ENCODE measurements around the gene UPF2. TPM values are rescaled to one million over a fixed set of nuclear protein-coding genes. Genes with fewer than 3 reads are reported as not detected.

UPF2 gene
- polyA plus RNA-seq, 2 donors, result 7.7 to 9.3 TPM

GRCh38 chr10:11950325-11951018 lies 92.1 kb downstream of the UPF2 start:
- Histone ChIP-seq H3K9me3 (ENCODE audit: control insufficient read depth in 2 of 2, insufficient read depth in 1 of 2, low read depth in 1 of 2, low read length in 1 of 2) (no peaks in the 10 kb centered on the region), H3K27ac (ENCODE audit: low read depth in 2 of 2, low read length in 1 of 2) (no peak overlapping the region), H3K4me1 (ENCODE audit: control insufficient read depth in 2 of 2, insufficient read depth in 2 of 2, low read length in 1 of 2) (no peaks in the 10 kb centered on the region), H3K4me3 (ENCODE audit: low read depth in 1 of 2, low read length in 2 of 2) (no peak overlapping the region), H3K36me3 (ENCODE audit: control insufficient read depth in 2 of 2, insufficient read depth in 2 of 2, low read length in 1 of 2) (peaks cover 0 to 2% of the 10 kb centered on the region in 2 donors), H3K27me3 (ENCODE audit: control insufficient read depth in 1 of 2, insufficient read depth in 2 of 2, low read length in 2 of 2) (no peaks in the 10 kb centered on the region)
- WGBS, 2 donors, result 90 to 93% methylated on average over 9 of the region's 9 CpGs

- no peaks in the 10 kb centered on the region for H3K9me3 ChIP-seq (ENCODE audit: control insufficient read depth in 2 of 2, insufficient read depth in 1 of 2, low read depth in 1 of 2, low read length in 1 of 2)
- H3K36me3 ChIP-seq (ENCODE audit: control insufficient read depth in 2 of 2, insufficient read depth in 2 of 2, low read length in 1 of 2), result peaks cover 0 to 2% of the 10 kb centered on the region in 2 donors
- H3K27ac ChIP-seq (ENCODE audit: low read depth in 2 of 2, low read length in 1 of 2), result no peak overlapping the region
- 92% methylated on average over 2 of the region's 2 CpGs for WGBS, 2 donors
- H3K4me1 ChIP-seq (ENCODE audit: control insufficient read depth in 2 of 2, insufficient read depth in 2 of 2, low read length in 1 of 2), result no peaks in the 10 kb centered on the region
- no peaks in the 10 kb centered on the region for H3K27me3 ChIP-seq (ENCODE audit: control insufficient read depth in 1 of 2, insufficient read depth in 2 of 2, low read length in 2 of 2)
- H3K4me3 ChIP-seq (ENCODE audit: low read depth in 1 of 2, low read length in 2 of 2), result no peak overlapping the region
Observed at GRCh38 chr10:11949152-11949551, 93.5 kb downstream of the UPF2 start.

GRCh38 chr10:11946652-11947051 lies 96.0 kb downstream of the UPF2 start:
- H3K9me3 ChIP-seq (ENCODE audit: control insufficient read depth in 2 of 2, insufficient read depth in 1 of 2, low read depth in 1 of 2, low read length in 1 of 2), result no peaks in the 10 kb centered on the region
- WGBS, 2 donors, result 95% methylated on average over 8 of the region's 8 CpGs
- H3K36me3 ChIP-seq (ENCODE audit: control insufficient read depth in 2 of 2, insufficient read depth in 2 of 2, low read length in 1 of 2), result peaks cover 0 to 2% of the 10 kb centered on the region in 2 donors
- no peak overlapping the region for H3K27ac ChIP-seq (ENCODE audit: low read depth in 2 of 2, low read length in 1 of 2)
- H3K4me3 ChIP-seq (ENCODE audit: low read depth in 1 of 2, low read length in 2 of 2), result no peak overlapping the region
- no peaks in the 10 kb centered on the region for H3K4me1 ChIP-seq (ENCODE audit: control insufficient read depth in 2 of 2, insufficient read depth in 2 of 2, low read length in 1 of 2)
- H3K27me3 ChIP-seq (ENCODE audit: control insufficient read depth in 1 of 2, insufficient read depth in 2 of 2, low read length in 2 of 2), result no peaks in the 10 kb centered on the region

DNA sequence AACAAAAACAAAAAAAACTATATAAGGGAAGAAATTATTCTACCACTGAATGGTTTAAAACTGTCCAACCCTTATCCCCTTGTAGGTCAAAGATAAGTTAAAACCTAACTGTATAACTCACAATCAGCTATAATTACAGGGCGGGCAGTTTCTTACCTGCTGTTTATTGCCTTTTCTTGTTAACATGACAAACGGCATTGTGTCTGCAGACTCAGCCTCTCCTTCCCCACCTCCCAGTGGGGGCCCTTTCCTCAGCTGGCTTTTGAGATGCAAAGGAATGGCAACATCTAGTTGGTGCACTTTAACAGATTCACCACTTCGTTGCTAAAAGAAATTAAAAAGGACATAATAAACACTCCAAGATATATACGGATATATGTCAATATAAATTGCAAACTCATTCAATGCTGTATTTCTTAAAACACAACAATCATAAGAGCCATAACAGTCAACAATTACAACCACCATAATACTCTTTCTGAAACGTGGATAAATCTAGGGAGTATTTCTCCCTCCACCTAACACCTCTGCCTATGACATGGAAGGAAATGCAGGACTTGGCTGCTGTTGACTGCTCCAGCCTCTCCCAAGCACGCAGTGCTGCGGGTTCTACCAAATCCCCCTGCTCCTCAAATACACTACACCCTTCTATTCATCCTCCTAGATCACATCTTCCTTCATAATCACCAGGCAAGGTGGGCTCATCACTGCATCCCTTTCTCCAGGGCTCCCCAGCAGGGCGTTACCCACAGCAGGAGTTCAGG lies 106.0 kb downstream of the UPF2 start:
- peaks cover 6% of the 10 kb centered on the region in 2 donors for H3K36me3 ChIP-seq (ENCODE audit: control insufficient read depth in 2 of 2, insufficient read depth in 2 of 2, low read length in 1 of 2)
- H3K4me3 ChIP-seq (ENCODE audit: low read depth in 1 of 2, low read length in 2 of 2), result no peak overlapping the region
- H3K4me1 ChIP-seq (ENCODE audit: control insufficient read depth in 2 of 2, insufficient read depth in 2 of 2, low read length in 1 of 2), result no peaks in the 10 kb centered on the region
- H3K27ac ChIP-seq (ENCODE audit: low read depth in 2 of 2, low read length in 1 of 2), result no peak overlapping the region
- no peaks in the 10 kb centered on the region for H3K27me3 ChIP-seq (ENCODE audit: control insufficient read depth in 1 of 2, insufficient read depth in 2 of 2, low read length in 2 of 2)
- no peaks in the 10 kb centered on the region for H3K9me3 ChIP-seq (ENCODE audit: control insufficient read depth in 2 of 2, insufficient read depth in 1 of 2, low read depth in 1 of 2, low read length in 1 of 2)
- 76 to 81% methylated on average over 8 of the region's 8 CpGs for WGBS, 2 donors

DNA sequence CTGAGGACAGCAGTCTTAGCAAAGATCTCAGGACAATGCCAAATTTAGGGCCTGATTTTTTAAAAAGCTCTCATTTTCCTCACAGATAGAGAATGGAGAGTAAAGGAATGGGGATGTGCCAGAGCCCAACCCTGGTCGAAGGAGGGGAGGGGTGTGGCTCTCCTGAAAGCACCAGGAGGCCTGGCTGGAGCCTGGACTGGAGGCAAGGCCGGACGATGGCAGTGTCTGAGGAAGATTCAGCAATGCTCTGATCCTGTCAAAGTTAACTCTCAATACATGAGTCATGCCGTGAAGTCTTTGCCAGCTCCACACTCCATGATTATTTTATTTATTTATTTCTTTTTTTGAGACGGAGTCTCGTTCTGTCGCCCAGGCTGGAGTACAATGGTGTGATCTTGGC lies 108.3 kb downstream of the UPF2 start:
- no peaks in the 10 kb centered on the region for H3K27me3 ChIP-seq (ENCODE audit: control insufficient read depth in 1 of 2, insufficient read depth in 2 of 2, low read length in 2 of 2)
- H3K27ac ChIP-seq (ENCODE audit: low read depth in 2 of 2, low read length in 1 of 2), result peak overlapping the region in 1 of 2 donors; percentile 50
- peaks cover 11 to 12% of the 10 kb centered on the region in 2 donors for H3K36me3 ChIP-seq (ENCODE audit: control insufficient read depth in 2 of 2, insufficient read depth in 2 of 2, low read length in 1 of 2)
- WGBS, 2 donors, result 55 to 69% methylated on average over 7 of the region's 7 CpGs
- no peaks in the 10 kb centered on the region for H3K4me1 ChIP-seq (ENCODE audit: control insufficient read depth in 2 of 2, insufficient read depth in 2 of 2, low read length in 1 of 2)
- H3K9me3 ChIP-seq (ENCODE audit: control insufficient read depth in 2 of 2, insufficient read depth in 1 of 2, low read depth in 1 of 2, low read length in 1 of 2), result no peaks in the 10 kb centered on the region
- H3K4me3 ChIP-seq (ENCODE audit: low read depth in 1 of 2, low read length in 2 of 2), result no peak overlapping the region

DNA sequence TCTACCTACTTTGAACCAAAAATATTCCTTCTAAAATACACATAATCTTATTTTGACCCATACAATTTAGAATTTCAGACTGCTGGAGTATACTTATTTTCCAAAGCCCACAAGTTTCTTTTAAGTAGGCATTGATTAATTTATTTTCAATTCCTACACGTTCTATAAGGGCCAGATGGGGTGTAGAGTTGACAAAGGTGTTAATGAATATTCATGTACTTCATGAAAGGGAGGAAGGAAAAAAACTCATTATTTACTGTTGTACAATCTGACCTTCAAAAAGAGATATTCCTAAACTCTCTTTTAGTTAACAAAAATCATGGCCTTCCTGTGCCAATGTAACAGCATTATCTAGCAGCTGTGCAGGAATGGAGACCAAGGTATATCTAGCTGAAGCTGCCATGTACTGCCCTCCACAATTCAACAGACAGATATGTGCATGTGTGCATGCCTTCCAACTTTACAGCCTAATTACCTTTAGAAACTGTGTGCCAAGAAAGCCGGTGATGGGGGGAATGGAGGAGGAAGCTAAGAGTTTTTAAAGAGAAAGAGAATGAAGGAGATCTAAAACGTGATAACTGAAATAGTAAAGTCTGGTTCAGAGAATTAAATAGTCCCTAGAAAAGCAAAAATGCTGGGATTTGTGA lies 108.9 kb downstream of the UPF2 start:
- Histone ChIP-seq H3K4me3 (ENCODE audit: low read depth in 1 of 2, low read length in 2 of 2) (no peak overlapping the region), H3K4me1 (ENCODE audit: control insufficient read depth in 2 of 2, insufficient read depth in 2 of 2, low read length in 1 of 2) (no peaks in the 10 kb centered on the region), H3K27me3 (ENCODE audit: control insufficient read depth in 1 of 2, insufficient read depth in 2 of 2, low read length in 2 of 2) (no peaks in the 10 kb centered on the region), H3K9me3 (ENCODE audit: control insufficient read depth in 2 of 2, insufficient read depth in 1 of 2, low read depth in 1 of 2, low read length in 1 of 2) (no peaks in the 10 kb centered on the region), H3K36me3 (ENCODE audit: control insufficient read depth in 2 of 2, insufficient read depth in 2 of 2, low read length in 1 of 2) (peaks cover 11 to 14% of the 10 kb centered on the region in 2 donors), H3K27ac (ENCODE audit: low read depth in 2 of 2, low read length in 1 of 2) (no peak overlapping the region)
- WGBS, 2 donors, result 61% methylated on average over 3 of the region's 3 CpGs

DNA sequence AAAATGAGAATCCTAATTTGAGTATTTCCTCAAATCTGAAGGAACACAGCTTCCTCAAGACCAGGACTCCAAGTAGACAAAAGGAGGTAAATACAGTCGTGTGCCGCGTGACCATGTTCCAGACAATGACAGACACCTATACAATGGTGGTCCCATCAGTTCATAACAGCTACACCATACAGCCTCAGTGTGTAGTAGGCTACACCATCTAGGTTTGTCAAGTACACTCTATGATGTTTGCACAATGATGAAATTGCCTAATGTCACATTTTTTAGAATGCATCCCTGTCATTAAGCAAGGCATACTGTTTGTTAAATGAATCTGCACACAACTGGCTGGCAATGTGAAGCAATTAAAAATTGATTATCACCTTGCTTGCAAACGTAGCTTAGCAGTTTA lies 111.6 kb downstream of the UPF2 start:
- Histone ChIP-seq H3K4me1 (ENCODE audit: control insufficient read depth in 2 of 2, insufficient read depth in 2 of 2, low read length in 1 of 2) (no peaks in the 10 kb centered on the region), H3K9me3 (ENCODE audit: control insufficient read depth in 2 of 2, insufficient read depth in 1 of 2, low read depth in 1 of 2, low read length in 1 of 2) (no peaks in the 10 kb centered on the region), H3K4me3 (ENCODE audit: low read depth in 1 of 2, low read length in 2 of 2) (no peak overlapping the region), H3K27me3 (ENCODE audit: control insufficient read depth in 1 of 2, insufficient read depth in 2 of 2, low read length in 2 of 2) (no peaks in the 10 kb centered on the region), H3K36me3 (ENCODE audit: control insufficient read depth in 2 of 2, insufficient read depth in 2 of 2, low read length in 1 of 2) (peaks cover 22 to 23% of the 10 kb centered on the region in 2 donors), H3K27ac (ENCODE audit: low read depth in 2 of 2, low read length in 1 of 2) (no peak overlapping the region)
- 96 to 98% methylated on average over 4 of the region's 4 CpGs for WGBS, 2 donors

- Histone ChIP-seq H3K27me3 (ENCODE audit: control insufficient read depth in 1 of 2, insufficient read depth in 2 of 2, low read length in 2 of 2) (no peaks in the 10 kb centered on the region), H3K4me3 (ENCODE audit: low read depth in 1 of 2, low read length in 2 of 2) (no peak overlapping the region), H3K9me3 (ENCODE audit: control insufficient read depth in 2 of 2, insufficient read depth in 1 of 2, low read depth in 1 of 2, low read length in 1 of 2) (no peaks in the 10 kb centered on the region), H3K4me1 (ENCODE audit: control insufficient read depth in 2 of 2, insufficient read depth in 2 of 2, low read length in 1 of 2) (no peaks in the 10 kb centered on the region), H3K36me3 (ENCODE audit: control insufficient read depth in 2 of 2, insufficient read depth in 2 of 2, low read length in 1 of 2) (peaks cover 17 to 24% of the 10 kb centered on the region in 2 donors), H3K27ac (ENCODE audit: low read depth in 2 of 2, low read length in 1 of 2) (no peak overlapping the region)
- WGBS, 2 donors, result 94 to 95% methylated on average over 8 of the region's 8 CpGs
Observed at GRCh38 chr10:11930312-11930978, 112.2 kb downstream of the UPF2 start.

GRCh38 chr10:11927746-11928145 lies 114.9 kb downstream of the UPF2 start:
- Histone ChIP-seq H3K27ac (ENCODE audit: low read depth in 2 of 2, low read length in 1 of 2) (no peak overlapping the region), H3K27me3 (ENCODE audit: control insufficient read depth in 1 of 2, insufficient read depth in 2 of 2, low read length in 2 of 2) (no peaks in the 10 kb centered on the region), H3K36me3 (ENCODE audit: control insufficient read depth in 2 of 2, insufficient read depth in 2 of 2, low read length in 1 of 2) (peaks cover 17 to 24% of the 10 kb centered on the region in 2 donors), H3K4me3 (ENCODE audit: low read depth in 1 of 2, low read length in 2 of 2) (no peak overlapping the region), H3K4me1 (ENCODE audit: control insufficient read depth in 2 of 2, insufficient read depth in 2 of 2, low read length in 1 of 2) (no peaks in the 10 kb centered on the region), H3K9me3 (ENCODE audit: control insufficient read depth in 2 of 2, insufficient read depth in 1 of 2, low read depth in 1 of 2, low read length in 1 of 2) (no peaks in the 10 kb centered on the region)
- WGBS, 2 donors, result 93 to 96% methylated on average over 3 of the region's 3 CpGs

All from esophagus (tissue), 2 donors.